Stomach (tissue), 4 donors: ENCODE measurements around the gene BBS7.

Experiments
- POLR2AphosphoS5 ChIP-seq, 3 donors: sonication (generic); formaldehyde crosslinking; IDR thresholded peaks; one replicate each; pipeline ENCODE4 v1.6.1; 2016; ENCODE audit warnings: antibody characterized with exemption in 3 of 3
- TF ChIP-seq, protein P1 (sequence below), 7 experiments: fragments of 450-650 bp in 4 of 7; fragments of 200-600 bp in 3 of 7; sonication (generic) in 3 of 7; IDR thresholded peaks; one replicate each; pipeline ENCODE4 v1.5.1; 2016 to 2019; ENCODE audit warnings: antibody characterized with exemption in 7 of 7, control low read depth in 2 of 7, mild to moderate bottlenecking in 1 of 7

DNA sequence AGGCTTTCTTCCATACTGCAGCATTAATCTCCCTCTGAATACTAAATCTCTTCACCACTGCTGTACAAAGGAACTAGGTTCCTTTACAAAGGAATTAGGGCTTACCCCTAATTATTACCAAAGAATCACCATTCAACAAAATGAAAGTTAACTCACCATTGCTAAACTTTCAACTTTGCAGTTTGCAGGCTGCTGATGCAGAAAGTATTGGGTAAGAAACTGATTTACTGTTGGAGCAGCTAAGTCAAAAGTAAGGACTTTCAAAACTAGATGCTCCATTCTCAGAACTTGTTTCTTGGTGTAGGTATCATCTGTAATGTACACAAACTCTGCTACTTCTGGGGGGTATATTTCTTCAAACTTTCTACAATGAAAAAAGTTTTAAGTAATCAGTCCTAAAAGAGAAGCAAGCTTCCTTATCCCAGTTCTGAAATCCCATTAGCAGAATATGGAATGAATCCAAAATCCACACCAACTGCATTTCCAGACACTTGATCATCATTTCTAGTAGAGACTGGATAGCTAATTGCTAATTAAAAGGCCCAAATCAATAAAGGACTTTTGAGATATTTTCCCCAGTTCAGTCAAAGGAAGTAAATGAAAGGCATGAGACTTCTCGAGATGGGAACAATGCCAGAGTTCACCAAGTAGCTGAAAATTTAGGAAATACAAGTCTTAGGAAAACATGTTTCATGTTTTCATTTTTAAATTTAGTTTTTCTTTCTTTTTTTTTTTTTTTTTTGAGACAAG, 50.9 kb downstream of the BBS7 start:
- no peak for TF ChIP-seq POLR2AphosphoS5 (IDR thresholded peaks at IDR 0.05)
- TF ChIP-seq, protein P1, sequence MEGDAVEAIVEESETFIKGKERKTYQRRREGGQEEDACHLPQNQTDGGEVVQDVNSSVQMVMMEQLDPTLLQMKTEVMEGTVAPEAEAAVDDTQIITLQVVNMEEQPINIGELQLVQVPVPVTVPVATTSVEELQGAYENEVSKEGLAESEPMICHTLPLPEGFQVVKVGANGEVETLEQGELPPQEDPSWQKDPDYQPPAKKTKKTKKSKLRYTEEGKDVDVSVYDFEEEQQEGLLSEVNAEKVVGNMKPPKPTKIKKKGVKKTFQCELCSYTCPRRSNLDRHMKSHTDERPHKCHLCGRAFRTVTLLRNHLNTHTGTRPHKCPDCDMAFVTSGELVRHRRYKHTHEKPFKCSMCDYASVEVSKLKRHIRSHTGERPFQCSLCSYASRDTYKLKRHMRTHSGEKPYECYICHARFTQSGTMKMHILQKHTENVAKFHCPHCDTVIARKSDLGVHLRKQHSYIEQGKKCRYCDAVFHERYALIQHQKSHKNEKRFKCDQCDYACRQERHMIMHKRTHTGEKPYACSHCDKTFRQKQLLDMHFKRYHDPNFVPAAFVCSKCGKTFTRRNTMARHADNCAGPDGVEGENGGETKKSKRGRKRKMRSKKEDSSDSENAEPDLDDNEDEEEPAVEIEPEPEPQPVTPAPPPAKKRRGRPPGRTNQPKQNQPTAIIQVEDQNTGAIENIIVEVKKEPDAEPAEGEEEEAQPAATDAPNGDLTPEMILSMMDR (IDR thresholded peaks at IDR 0.05), result no peak
